Measurements from ENCODE around the gene GRIA1. TPM values are rescaled to one million over a fixed set of nuclear protein-coding genes. Genes with fewer than 3 reads are reported as not detected.

GRIA1 gene
- total and polyA plus RNA-seq, 2 of the 13 experiments (the other 11 are each of a cell fraction or from before 2014, with no cell fraction given) = not detected

DNA sequence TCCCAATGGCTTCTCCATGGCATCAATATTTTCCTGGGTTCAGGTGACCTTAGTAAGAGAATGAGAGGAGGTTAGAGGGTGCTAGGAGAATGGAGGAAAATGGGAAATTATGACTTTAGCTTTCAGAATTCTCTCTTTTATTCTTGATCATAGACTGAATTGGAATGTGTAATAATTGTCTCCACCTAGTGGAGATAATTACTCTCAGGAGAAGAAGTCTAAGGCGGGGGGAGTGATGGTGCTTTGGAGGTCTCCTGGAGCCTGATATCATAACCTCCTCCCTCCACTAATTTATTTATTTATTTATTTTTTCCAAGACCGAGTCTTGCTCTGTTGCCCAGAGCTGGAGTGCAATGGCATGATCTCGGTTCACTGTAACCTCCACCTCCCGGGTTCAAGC, 221.3 kb downstream of the GRIA1 start (continued):
- TF ChIP-seq, protein P1, sequence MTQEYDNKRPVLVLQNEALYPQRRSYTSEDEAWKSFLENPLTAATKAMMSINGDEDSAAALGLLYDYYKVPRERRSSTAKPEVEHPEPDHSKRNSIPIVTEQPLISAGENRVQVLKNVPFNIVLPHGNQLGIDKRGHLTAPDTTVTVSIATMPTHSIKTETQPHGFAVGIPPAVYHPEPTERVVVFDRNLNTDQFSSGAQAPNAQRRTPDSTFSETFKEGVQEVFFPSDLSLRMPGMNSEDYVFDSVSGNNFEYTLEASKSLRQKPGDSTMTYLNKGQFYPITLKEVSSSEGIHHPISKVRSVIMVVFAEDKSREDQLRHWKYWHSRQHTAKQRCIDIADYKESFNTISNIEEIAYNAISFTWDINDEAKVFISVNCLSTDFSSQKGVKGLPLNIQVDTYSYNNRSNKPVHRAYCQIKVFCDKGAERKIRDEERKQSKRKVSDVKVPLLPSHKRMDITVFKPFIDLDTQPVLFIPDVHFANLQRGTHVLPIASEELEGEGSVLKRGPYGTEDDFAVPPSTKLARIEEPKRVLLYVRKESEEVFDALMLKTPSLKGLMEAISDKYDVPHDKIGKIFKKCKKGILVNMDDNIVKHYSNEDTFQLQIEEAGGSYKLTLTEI (CRISPR knock-in tag; conservative IDR thresholded peaks at IDR 0.05) = no peak

- in situ Hi-C loops (cut with HindIII; ENCODE audit: extremely low pct_ligation_motif_present, low pct_unique_long_range_greater_than_20kb) (no loop called here), intact Hi-C loops (cut with micrococcal nuclease; ENCODE audit: unreplicated experiment) (no loop called here)
- DNase-seq (ENCODE audit: low spot score) = no peak
- no peak for FAIRE-seq
- Histone ChIP-seq H3K27me3 (ENCODE audit: control insufficient read depth in 1 of 2, insufficient read depth in 2 of 2, low read length in 2 of 2) (no peaks in the 10 kb centered on the region), H3K4me1 (ENCODE audit: insufficient read depth, low read length) (no peaks in the 10 kb centered on the region), H4K20me1 (ENCODE audit: insufficient read depth, low read length) (no peaks in the 10 kb centered on the region), H2AFZ (ENCODE audit: low read length) (no peak overlapping the region), H3K79me2 (ENCODE audit: insufficient read depth, low read length) (no peaks in the 10 kb centered on the region), H3K4me2 (ENCODE audit: low read depth, low read length) (no peak overlapping the region), H3K9me3 (ENCODE audit: low read length) (no peaks in the 10 kb centered on the region), H3K9ac (ENCODE audit: insufficient read depth, low read depth, low read length) (no peak overlapping the region), H3K27ac (ENCODE audit: extremely low read length, insufficient read depth, low read length) (no peak overlapping the region), H3K36me3 (replicated peaks in 1 of 2; ENCODE audit: control insufficient read depth in 1 of 2, insufficient read depth in 2 of 2, low read length in 2 of 2) (no peaks in the 10 kb centered on the region), H3K4me3 (replicated peaks in 1 of 3; ENCODE audit: insufficient read depth in 1 of 3, low read depth in 2 of 3, low read length in 3 of 3) (no peak overlapping the region)
- POLR2A ChIA-PET = no interaction called here
- no TSS peak for BruUV-seq (replicated peaks)
- 10% methylated on average over 3 of the region's 3 CpGs for WGBS (ENCODE audit: low lambda C conversion rate)
- no peak for ATAC-seq
- CTCF ChIA-PET (ENCODE audit: low intra/inter-chr PET ratio, low total read pairs) = no interaction called here
- no peak for TF ChIP-seq RBFOX2 (IDR thresholded peaks at IDR 0.05; ENCODE audit: low read depth, low read length)
- no peak for TF ChIP-seq ZNF782 (CRISPR knock-in tag; IDR thresholded peaks at IDR 0.05; ENCODE audit: borderline replicate concordance)
- no peak for TF ChIP-seq ZSCAN29 (CRISPR knock-in tag; conservative IDR thresholded peaks at IDR 0.05)
- TF ChIP-seq CCAR2 (optimal IDR thresholded peaks at IDR 0.05; ENCODE audit: low read depth, low read length) = no peak
- TF ChIP-seq ZNF574 (CRISPR knock-in tag; IDR thresholded peaks at IDR 0.05) = no peak
- TF ChIP-seq E2F1 (CRISPR knock-in tag; IDR thresholded peaks at IDR 0.05) = no peak
- TF ChIP-seq MLLT10 (CRISPR knock-in tag; IDR thresholded peaks at IDR 0.05) = no peak
- no peak for TF ChIP-seq ERF (CRISPR knock-in tag; IDR thresholded peaks at IDR 0.05)
- no peak for TF ChIP-seq CHD2 (IDR thresholded peaks at IDR 0.05; ENCODE audit: low read depth, low read length)
- TF ChIP-seq RFXAP (CRISPR knock-in tag; IDR thresholded peaks at IDR 0.05; ENCODE audit: borderline replicate concordance) = no peak
- TF ChIP-seq TCF7L2 (IDR thresholded peaks at IDR 0.05; ENCODE audit: low read depth, low read length) = no peak
- TF ChIP-seq, protein P2, sequence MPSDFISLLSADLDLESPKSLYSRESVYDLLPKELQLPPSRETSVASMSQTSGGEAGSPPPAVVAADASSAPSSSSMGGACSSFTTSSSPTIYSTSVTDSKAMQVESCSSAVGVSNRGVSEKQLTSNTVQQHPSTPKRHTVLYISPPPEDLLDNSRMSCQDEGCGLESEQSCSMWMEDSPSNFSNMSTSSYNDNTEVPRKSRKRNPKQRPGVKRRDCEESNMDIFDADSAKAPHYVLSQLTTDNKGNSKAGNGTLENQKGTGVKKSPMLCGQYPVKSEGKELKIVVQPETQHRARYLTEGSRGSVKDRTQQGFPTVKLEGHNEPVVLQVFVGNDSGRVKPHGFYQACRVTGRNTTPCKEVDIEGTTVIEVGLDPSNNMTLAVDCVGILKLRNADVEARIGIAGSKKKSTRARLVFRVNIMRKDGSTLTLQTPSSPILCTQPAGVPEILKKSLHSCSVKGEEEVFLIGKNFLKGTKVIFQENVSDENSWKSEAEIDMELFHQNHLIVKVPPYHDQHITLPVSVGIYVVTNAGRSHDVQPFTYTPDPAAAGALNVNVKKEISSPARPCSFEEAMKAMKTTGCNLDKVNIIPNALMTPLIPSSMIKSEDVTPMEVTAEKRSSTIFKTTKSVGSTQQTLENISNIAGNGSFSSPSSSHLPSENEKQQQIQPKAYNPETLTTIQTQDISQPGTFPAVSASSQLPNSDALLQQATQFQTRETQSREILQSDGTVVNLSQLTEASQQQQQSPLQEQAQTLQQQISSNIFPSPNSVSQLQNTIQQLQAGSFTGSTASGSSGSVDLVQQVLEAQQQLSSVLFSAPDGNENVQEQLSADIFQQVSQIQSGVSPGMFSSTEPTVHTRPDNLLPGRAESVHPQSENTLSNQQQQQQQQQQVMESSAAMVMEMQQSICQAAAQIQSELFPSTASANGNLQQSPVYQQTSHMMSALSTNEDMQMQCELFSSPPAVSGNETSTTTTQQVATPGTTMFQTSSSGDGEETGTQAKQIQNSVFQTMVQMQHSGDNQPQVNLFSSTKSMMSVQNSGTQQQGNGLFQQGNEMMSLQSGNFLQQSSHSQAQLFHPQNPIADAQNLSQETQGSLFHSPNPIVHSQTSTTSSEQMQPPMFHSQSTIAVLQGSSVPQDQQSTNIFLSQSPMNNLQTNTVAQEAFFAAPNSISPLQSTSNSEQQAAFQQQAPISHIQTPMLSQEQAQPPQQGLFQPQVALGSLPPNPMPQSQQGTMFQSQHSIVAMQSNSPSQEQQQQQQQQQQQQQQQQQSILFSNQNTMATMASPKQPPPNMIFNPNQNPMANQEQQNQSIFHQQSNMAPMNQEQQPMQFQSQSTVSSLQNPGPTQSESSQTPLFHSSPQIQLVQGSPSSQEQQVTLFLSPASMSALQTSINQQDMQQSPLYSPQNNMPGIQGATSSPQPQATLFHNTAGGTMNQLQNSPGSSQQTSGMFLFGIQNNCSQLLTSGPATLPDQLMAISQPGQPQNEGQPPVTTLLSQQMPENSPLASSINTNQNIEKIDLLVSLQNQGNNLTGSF (CRISPR knock-in tag; IDR thresholded peaks at IDR 0.05) = no peak
Observed at GRCh38 chr5:153712946-153713345, 222.5 kb downstream of the GRIA1 start.
